Stomach (tissue), 9 donors: ENCODE results near the gene ANO1. TPM values are rescaled to one million over a fixed set of nuclear protein-coding genes. Genes with fewer than 3 reads are reported as not detected.

Experiments used
- DNase-seq, 2 donors: peaks; one replicate each; pipeline versions ENCODE4 v3.0.0 to v3.0.0-alpha.2; 2013 to 2019
- H3K27ac ChIP-seq, 5 donors: fragments of 200-600 bp in 4 of 5; sonication (generic) in 4 of 5; one replicate each; pipeline ENCODE4 v1.5.1; 2013 to 2019; ENCODE audit warnings: mild to moderate bottlenecking in 1 of 5, moderate library complexity in 1 of 5
- H3K27me3 ChIP-seq, 3 donors: fragments of 200-600 bp; sonication (generic); one replicate each; pipeline ENCODE4 v1.5.1; 2017 to 2019; ENCODE audit warnings: mixed run types in 1 of 3
- H3K36me3 ChIP-seq, 4 donors: fragments of 200-600 bp; sonication (generic); 1 replicate in 3 of 4; 2 replicates in 1 of 4; pipeline ENCODE4 v1.5.1; 2016 to 2019
- H3K4me1 ChIP-seq, 4 donors: fragments of 200-600 bp; sonication (generic); one replicate each; pipeline ENCODE4 v1.5.1; 2016 to 2019
- H3K4me3 ChIP-seq, 4 donors: fragments of 200-600 bp; sonication (generic) in 3 of 4; one replicate each; pipeline ENCODE4 v1.5.1; 2016 to 2019; ENCODE audit warnings: mild to moderate bottlenecking in 1 of 4
- H3K9me3 ChIP-seq, 4 donors: fragments of 200-600 bp; sonication (generic); one replicate each; pipeline ENCODE4 v1.5.1; 2016 to 2019
- EP300 ChIP-seq: sonication (generic); formaldehyde crosslinking; IDR thresholded peaks from one replicate; pipeline ENCODE4 v1.6.1; 2017; ENCODE audit warnings: antibody characterized with exemption
- POLR2A ChIP-seq, 4 donors: fragments of 450-650 bp; IDR thresholded peaks; one replicate each; pipeline ENCODE4 v1.6.1; 2016; ENCODE audit warnings: antibody characterized with exemption in 4 of 4, control low read depth in 2 of 4, mild to moderate bottlenecking in 1 of 4, moderate library complexity in 1 of 4
- POLR2AphosphoS5 ChIP-seq, 3 donors: sonication (generic); formaldehyde crosslinking; IDR thresholded peaks; one replicate each; pipeline ENCODE4 v1.6.1; 2016; ENCODE audit warnings: antibody characterized with exemption in 3 of 3
- WGBS, 5 donors: extraction: QIAGEN DNeasy Blood & Tissue Kit in 3 of 5; methylation state at CpG; one replicate each; pipeline versions ENCODE4 v1.1.5 to v1.1.7; 2013 to 2018; 5-methylcytosine and 5-hydroxymethylcytosine counted together
- intact Hi-C: fragments of 100-400 bp; cut with DNase I; formaldehyde crosslinking; loops from one replicate; pipeline ENCODE4 v1.15.1; 2023; ENCODE audit warnings: low total_unique reads
- polyA plus RNA-seq, 3 donors: library from polyadenylated mRNA; stranded (reverse); fragments of 200-250 nt; gene quantifications; one replicate each; pipeline ENCODE4 v1.2.3, GENCODE V29; 2013
- total RNA-seq, 5 donors: library from RNA; depleted of rRNA; stranded (reverse); fragments of >200 nt; gene quantifications; one replicate each; pipeline versions ENCODE4 v1.1.0 to v1.2.3, GENCODE V29; 2014 to 2016
- TF ChIP-seq, protein P1 (sequence below), 7 experiments: fragments of 450-650 bp in 4 of 7; fragments of 200-600 bp in 3 of 7; sonication (generic) in 3 of 7; IDR thresholded peaks; one replicate each; pipeline ENCODE4 v1.5.1; 2016 to 2019; ENCODE audit warnings: antibody characterized with exemption in 7 of 7, control low read depth in 2 of 7, mild to moderate bottlenecking in 1 of 7
- donor health status: healthy with polysubstance abuse.
- donor health status: Bipolar disorder and iron deficiency.
- donor health status: healthy.

The ANO1 gene
- total and polyA plus RNA-seq, 8 donors: 1.8 to 69.6 (median 12.9) TPM

- no peaks in the 10 kb centered on the region for H3K9me3 ChIP-seq
- H3K27ac ChIP-seq: no peak overlapping the region
- H3K4me3 ChIP-seq: no peak overlapping the region
- WGBS, 5 donors: 58 to 72% (median 65%) methylated on average over 13 to 15 of the region's 15 CpGs
- peaks cover 0 to 8% (median 0%) of the 10 kb centered on the region in 4 donors for H3K4me1 ChIP-seq
- intact Hi-C loops: no loop called here
- no peak for DNase-seq
- TF ChIP-seq POLR2A (IDR thresholded peaks at IDR 0.05) (no peak), POLR2AphosphoS5 (IDR thresholded peaks at IDR 0.05) (no peak), EP300 (no peak)
- TF ChIP-seq, protein P1, sequence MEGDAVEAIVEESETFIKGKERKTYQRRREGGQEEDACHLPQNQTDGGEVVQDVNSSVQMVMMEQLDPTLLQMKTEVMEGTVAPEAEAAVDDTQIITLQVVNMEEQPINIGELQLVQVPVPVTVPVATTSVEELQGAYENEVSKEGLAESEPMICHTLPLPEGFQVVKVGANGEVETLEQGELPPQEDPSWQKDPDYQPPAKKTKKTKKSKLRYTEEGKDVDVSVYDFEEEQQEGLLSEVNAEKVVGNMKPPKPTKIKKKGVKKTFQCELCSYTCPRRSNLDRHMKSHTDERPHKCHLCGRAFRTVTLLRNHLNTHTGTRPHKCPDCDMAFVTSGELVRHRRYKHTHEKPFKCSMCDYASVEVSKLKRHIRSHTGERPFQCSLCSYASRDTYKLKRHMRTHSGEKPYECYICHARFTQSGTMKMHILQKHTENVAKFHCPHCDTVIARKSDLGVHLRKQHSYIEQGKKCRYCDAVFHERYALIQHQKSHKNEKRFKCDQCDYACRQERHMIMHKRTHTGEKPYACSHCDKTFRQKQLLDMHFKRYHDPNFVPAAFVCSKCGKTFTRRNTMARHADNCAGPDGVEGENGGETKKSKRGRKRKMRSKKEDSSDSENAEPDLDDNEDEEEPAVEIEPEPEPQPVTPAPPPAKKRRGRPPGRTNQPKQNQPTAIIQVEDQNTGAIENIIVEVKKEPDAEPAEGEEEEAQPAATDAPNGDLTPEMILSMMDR (IDR thresholded peaks at IDR 0.05): no peak
- H3K27me3 ChIP-seq: no peaks in the 10 kb centered on the region
- peaks cover 0 to 11% (median 0%) of the 10 kb centered on the region in 4 donors for H3K36me3 ChIP-seq
These were observed 97.2 kb downstream of the ANO1 start for GRCh38 chr11:70175236-70175698.

DNA sequence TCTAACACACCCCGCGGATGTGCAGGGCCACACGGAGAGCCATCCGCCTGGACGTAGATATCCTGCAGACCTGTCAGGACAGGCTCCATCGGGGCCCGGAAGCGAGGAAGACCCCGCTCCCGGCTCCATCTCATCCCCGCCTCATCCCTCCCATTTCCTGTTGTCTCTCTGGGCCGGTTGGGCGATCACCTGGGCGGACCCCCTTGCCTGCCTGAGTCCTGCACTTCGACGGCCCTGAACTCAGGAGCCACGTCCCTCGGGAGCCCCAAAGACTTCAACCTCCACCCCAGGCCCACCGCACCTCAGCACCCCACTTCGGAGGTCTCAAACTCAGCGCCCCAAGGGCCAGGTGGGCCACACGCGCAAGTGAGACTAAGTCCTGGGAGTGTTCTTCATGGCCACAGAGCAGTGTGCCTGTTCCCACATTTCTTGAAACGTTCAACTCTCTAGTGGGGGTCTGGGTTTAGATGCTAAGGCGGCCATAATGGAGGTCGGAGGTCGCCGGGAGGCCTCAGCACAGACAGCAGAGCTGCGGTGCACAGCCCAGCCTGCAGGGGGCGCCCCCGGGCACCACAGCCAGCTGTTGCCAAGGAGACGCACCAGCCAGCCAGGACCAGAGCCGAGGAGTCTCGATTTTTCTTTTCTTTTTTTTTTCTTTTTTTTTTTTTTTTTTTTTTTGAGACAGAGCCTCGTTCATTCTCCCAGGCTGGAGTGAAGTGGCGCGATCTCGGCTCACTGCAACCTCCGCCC lies 99.0 kb downstream of the ANO1 start:
- intact Hi-C loops: no loop called here
- Histone ChIP-seq H3K27me3 (no peaks in the 10 kb centered on the region), H3K27ac (no peak overlapping the region), H3K36me3 (peaks cover 0 to 5% (median 0%) of the 10 kb centered on the region in 4 donors), H3K9me3 (no peaks in the 10 kb centered on the region), H3K4me3 (no peak overlapping the region), H3K4me1 (peaks cover 0 to 8% (median 0%) of the 10 kb centered on the region in 4 donors)
- 83 to 90% (median 88%) methylated on average over 30 to 39 of the region's 39 CpGs for WGBS, 5 donors
- TF ChIP-seq POLR2AphosphoS5 (IDR thresholded peaks at IDR 0.05): no peak
- TF ChIP-seq, protein P1 (IDR thresholded peaks at IDR 0.05): peak in 2 of 7 experiments; percentile 30 to 40
- peak; percentile 35 to 39 for DNase-seq

- no peak for DNase-seq
- no peak for TF ChIP-seq POLR2AphosphoS5 (IDR thresholded peaks at IDR 0.05)
- TF ChIP-seq, protein P1 (IDR thresholded peaks at IDR 0.05): no peak
- no peak for TF ChIP-seq POLR2A (IDR thresholded peaks at IDR 0.05)
- TF ChIP-seq EP300: no peak
- Histone ChIP-seq H3K4me1 (peaks cover 0 to 7% (median 0%) of the 10 kb centered on the region in 4 donors), H3K4me3 (no peak overlapping the region), H3K36me3 (peaks cover 0 to 8% (median 0%) of the 10 kb centered on the region in 4 donors), H3K9me3 (no peaks in the 10 kb centered on the region), H3K27me3 (peaks cover 0 to 21% (median 0%) of the 10 kb centered on the region in 3 donors), H3K27ac (no peak overlapping the region)
- WGBS, 5 donors: 82 to 88% (median 87%) methylated on average over 4 to 11 of the region's 11 CpGs
- intact Hi-C loops: no loop called here
These were observed 102.8 kb downstream of the ANO1 start for GRCh38 chr11:70180906-70181305.

- H3K4me1 ChIP-seq: peaks cover 0 to 7% (median 0%) of the 10 kb centered on the region in 4 donors
- H3K9me3 ChIP-seq: no peaks in the 10 kb centered on the region
- peaks cover 0 to 30% (median 0%) of the 10 kb centered on the region in 3 donors for H3K27me3 ChIP-seq
- no peak for TF ChIP-seq POLR2AphosphoS5 (IDR thresholded peaks at IDR 0.05)
- TF ChIP-seq EP300: no peak
- TF ChIP-seq, protein P1 (IDR thresholded peaks at IDR 0.05): no peak
- TF ChIP-seq POLR2A (IDR thresholded peaks at IDR 0.05): no peak
- 85 to 94% (median 89%) methylated on average over 15 to 18 of the region's 18 CpGs for WGBS, 5 donors
- H3K36me3 ChIP-seq: peaks cover 0 to 18% (median 0%) of the 10 kb centered on the region in 4 donors
- intact Hi-C loops: no loop called here
- H3K4me3 ChIP-seq: no peak overlapping the region
- H3K27ac ChIP-seq: no peak overlapping the region
- DNase-seq: no peak
These were observed 104.1 kb downstream of the ANO1 start for GRCh38 chr11:70182266-70182665.
